Measurements from ENCODE around the gene PPP1R2B.

The PPP1R2B gene

DNA sequence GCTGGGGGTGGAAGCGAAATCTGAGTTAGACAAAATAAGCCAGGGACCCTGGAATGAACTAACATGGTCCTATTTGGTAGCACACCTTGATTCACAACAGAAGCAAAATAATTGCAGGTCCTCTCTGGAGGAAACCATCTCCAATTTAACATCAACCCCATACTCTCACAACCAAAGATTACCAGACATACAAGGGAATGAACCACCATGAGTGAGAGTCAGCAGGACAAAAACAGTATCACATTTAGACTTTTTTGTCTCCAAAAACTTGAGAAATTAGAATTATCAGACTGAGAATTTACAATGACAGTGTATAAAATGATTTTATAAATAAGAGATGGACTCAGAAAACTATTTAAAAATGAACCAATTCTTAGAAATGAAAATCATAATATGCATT is 21.1 kb downstream of the PPP1R2B start:
- no peak for DNase-seq (ENCODE audit: low read depth in 2 of 3, low spot score in 2 of 3)

DNA sequence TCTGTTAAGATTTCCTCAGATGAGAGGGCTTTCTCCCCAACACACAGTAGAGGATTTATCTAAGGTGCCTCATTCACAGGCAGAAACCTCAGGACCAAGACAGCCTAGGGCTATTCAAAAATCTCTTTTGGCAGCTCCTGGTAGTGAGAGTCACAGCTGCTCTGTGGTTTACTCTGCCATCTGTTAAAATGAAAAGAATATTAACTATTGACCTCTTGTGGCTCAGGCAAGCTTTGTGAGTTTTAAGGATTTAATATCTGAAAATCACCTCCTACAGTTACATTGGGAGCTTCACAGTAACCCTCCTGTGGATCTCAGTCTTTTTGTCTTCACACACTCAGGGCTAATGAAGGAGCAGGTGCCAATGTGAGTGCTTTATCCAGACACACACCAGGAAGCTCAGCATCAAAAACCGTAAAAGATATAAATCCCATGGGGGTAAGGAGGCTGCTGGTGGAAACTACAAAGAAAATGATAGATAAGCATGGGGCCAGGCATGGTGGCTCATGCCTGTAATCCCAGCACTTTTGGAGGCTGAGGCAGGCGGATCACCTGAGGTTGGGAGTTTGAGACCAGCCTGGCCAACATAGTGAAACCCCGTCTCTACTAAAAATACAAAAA is 29.7 kb downstream of the PPP1R2B start:
- DNase-seq (ENCODE audit: low read depth in 2 of 3, low spot score in 2 of 3), result no peak

DNA sequence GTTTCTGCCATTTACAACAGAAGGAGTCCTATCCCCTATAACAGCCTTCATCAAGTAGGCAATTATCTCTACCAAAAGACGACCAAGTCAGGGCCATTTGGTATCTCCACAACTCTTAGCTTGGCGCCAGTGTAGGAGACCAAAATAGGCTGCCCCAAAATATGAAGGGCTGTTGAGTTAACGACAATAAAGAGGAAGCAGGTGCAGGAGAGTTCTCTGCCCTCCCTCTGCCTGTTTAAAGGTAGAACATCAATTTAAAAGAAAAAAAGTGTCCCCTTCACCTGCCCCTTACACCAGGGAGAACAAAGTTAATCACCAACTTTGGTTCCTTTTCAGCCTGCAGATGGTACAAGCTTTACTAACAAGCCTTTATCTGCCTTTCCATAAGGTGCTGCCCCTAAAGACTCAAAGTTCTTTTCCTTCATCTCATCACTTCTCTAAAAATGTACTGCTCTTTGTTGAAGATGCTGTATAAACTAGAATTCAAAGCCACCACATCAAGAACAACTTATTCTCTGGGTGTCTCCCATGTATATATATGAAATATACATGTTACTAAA is 33.3 kb downstream of the PPP1R2B start:
- no peak for DNase-seq (ENCODE audit: low read depth in 2 of 3, low spot score in 2 of 3)

DNA sequence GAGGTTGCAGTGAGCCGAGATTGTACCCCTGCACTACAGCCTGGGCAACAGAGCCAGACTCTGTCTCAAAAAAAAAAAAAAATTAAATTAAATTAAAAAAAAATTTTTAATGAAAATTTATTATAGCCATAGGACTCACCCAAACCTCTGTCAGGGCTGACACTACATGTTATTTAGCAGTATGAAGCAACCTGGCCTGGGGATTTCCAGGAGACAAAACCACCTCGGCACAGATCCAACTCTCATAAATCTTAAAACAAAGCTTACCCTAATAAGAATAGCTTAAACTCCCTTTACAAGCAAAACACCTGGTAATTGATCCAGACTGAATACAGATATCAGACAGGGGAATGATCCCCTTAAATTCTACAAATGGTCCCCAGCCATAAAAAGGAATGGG is 38.4 kb downstream of the PPP1R2B start:
- no peak for DNase-seq (ENCODE audit: low read depth in 2 of 3, low spot score in 2 of 3)

DNA sequence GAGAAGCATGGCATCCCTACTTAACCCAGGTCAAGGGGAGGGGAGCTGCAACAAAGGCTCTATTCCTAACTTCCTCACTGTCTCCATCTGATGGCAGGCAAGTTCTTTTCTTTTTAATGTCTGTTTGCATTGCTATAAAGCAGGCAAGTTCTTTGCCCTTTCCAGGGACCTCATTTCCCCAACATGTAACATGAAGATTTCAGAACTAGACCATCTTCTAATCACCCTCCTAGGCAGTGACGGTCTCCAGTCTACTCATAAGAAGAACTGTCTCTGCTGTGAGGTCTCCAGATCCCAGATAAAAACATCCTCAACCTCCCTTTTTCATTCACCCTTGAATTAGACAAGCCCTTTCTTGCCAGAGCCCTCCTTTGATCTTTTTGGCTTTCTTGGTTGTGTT is 42.1 kb downstream of the PPP1R2B start:
- DNase-seq (ENCODE audit: low read depth in 2 of 3, low spot score in 2 of 3), result no peak

DNA sequence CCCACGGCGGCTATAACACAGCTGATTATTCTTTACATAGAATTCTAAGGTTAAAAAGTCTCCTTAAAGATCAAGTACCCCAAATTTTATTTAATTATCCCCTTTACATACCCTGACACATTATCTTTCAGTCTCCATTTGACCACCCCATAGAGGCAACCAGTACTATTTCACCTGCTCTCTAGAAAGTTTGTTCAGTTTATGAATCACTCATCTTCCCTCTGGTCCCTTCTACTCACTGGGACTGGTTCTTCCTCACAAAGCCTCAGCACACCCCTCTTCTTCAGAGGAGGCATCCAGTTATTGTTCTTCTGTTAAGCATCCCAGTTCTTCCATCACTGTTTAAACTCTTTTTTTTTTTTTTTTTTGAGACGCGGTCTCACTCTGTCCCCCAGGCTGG is 42.8 kb downstream of the PPP1R2B start:
- no peak for DNase-seq (ENCODE audit: low read depth in 2 of 3, low spot score in 2 of 3)

DNA sequence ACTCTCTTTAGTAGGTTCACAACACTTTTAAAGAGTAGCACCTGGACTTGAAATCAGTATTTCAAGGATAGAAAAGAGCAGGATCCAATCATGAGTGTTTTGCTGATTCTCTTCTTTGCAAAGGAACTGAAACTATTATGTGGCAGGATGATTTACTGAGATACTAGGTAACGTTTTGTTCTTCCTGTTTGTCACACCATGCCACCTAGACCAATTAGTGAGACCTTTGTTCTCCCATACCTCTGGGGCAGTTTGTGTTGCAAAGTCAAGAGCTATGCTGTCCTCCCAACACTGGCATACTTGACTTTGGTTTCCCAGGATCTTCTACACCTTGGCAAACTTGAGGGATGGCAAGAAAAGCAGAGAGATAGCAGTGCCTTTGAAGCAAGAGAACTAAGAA is 43.4 kb downstream of the PPP1R2B start:
- no peak for DNase-seq (ENCODE audit: low read depth in 2 of 3, low spot score in 2 of 3)

DNA sequence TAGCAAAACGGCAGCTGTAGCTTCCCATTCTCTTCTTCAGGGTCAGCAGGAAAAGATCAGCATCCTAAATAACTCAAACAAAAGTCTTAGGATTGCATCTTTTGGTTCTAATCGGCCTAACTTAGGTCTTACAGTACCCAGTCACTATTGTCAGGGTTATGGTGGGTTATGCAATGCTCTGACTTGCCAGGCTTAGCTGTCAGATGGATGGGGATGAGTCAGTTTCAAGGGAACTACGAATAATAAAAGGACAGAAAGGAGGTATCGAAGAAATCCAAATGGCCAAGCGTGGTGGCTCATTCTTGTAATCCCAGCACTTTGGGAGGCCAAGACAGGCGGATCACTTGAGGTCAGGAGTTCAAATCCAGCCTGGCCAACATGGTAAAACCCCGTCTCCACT is 46.5 kb downstream of the PPP1R2B start:
- DNase-seq (ENCODE audit: low read depth in 2 of 3, low spot score in 2 of 3), result no peak
